SIG-M5 (cell line): ENCODE measurements around the gene C2CD2.
"Not testable (repeated sequence)": the region's sequence is repeated elsewhere in the genome, so short reads cannot be mapped to it uniquely, and the experiment has no call there.

Experiments used
- DNase-seq: peaks from one replicate; lab custom pipeline; 2025; lab: John Stamatoyannopoulos, UW

C2CD2 gene

GRCh38 chr21:41958886-41959563 lies 5.2 kb upstream of the C2CD2 start:
- DNase-seq, result no peak

- DNase-seq, result no peak
These were observed 4.4 kb upstream of the C2CD2 start for GRCh38 chr21:41957991-41958766.

- no peak for DNase-seq
These were observed 3.3 kb upstream of the C2CD2 start for GRCh38 chr21:41956926-41957729.

- DNase-seq, result no peak
These were observed 1.7 kb upstream of the C2CD2 start for GRCh38 chr21:41955516-41955915.

GRCh38 chr21:41954654-41955499 lies 1.1 kb upstream of the C2CD2 start:
- no peak for DNase-seq

GRCh38 chr21:41953249-41953830 lies 478 bp downstream of the C2CD2 start:
- no peak for DNase-seq

- no peak for DNase-seq
These were observed 1.1 kb downstream of the C2CD2 start for GRCh38 chr21:41952568-41953248.

- no peak for DNase-seq
These were observed 1.8 kb downstream of the C2CD2 start for GRCh38 chr21:41951876-41952567.

GRCh38 chr21:41950941-41951351 lies 2.9 kb downstream of the C2CD2 start:
- no peak for DNase-seq

- DNase-seq, result not testable (repeated sequence)
These were observed 4.2 kb downstream of the C2CD2 start for GRCh38 chr21:41949631-41950030.

- DNase-seq, result no peak
These were observed 4.9 kb downstream of the C2CD2 start for GRCh38 chr21:41948901-41949300.

GRCh38 chr21:41948078-41948895 lies 5.5 kb downstream of the C2CD2 start:
- no peak for DNase-seq

- no peak for DNase-seq
These were observed 7.8 kb downstream of the C2CD2 start for GRCh38 chr21:41945982-41946381.

- no peak for DNase-seq
These were observed 10.0 kb downstream of the C2CD2 start for GRCh38 chr21:41943851-41944250.

- DNase-seq, result no peak
These were observed 11.4 kb downstream of the C2CD2 start for GRCh38 chr21:41942457-41942856.

- DNase-seq, result no peak
These were observed 11.9 kb downstream of the C2CD2 start for GRCh38 chr21:41941941-41942340.

- no peak for DNase-seq
These were observed 13.4 kb downstream of the C2CD2 start for GRCh38 chr21:41940431-41940830.

GRCh38 chr21:41939391-41939790 lies 14.4 kb downstream of the C2CD2 start:
- no peak for DNase-seq
